GM12865 (cell line): ENCODE measurements around the gene BEAN1.

Experiments
- DNase-seq: peaks from one replicate; pipeline ENCODE4 v3.0.0; 2010; ENCODE audit warnings: low read depth
- H3K4me3 ChIP-seq: 2 replicates; pipeline ENCODE4 v1.5.1; 2011; ENCODE audit warnings: mild to moderate bottlenecking, low read depth, low read length, control low read depth
- CTCF ChIP-seq: IDR thresholded peaks from 2 replicates; pipeline ENCODE4 v1.5.1; 2011; ENCODE audit warnings: low read length, control low read depth, low read depth, inconsistent platforms; ENCODE audit not compliant: insufficient read depth; ENCODE audit errors: missing control alignments

The BEAN1 gene

GRCh38 chr16:66427036-66427860 is at the start of gene BEAN1:
Gene BEAN1 (plus strand): TSS chr16:66427295. CDS start chr16:66437677, 10,382 bp downstream.
- no peak for DNase-seq
- H3K4me3 ChIP-seq: no peak within 1 kb of the TSS

DNA sequence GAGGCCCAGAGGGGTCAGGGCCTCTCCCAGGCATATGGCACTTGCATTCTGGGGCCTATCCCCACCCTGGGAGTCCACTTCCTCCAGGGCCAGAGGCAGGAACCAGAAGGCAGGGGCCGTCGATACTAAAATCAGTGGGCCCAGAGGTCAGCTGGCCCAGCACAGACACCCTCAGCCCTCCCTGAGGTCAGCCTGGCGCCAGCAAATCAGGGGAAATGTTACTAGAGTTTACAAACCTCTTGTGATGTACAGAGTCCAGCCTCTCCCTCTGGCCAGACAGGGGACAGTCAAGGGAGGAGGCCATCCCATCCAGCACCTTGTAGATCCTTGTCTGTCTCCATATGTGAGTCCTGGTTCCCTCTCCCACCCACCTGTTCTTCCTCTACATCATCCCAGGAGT is 49.8 kb upstream of the BEAN1 start:
- H3K4me3 ChIP-seq: no peak overlapping the region
- no peak for DNase-seq
- TF ChIP-seq CTCF: no peak

More at GRCh38 chr16:66427036-66427860, at the start of gene BEAN1:
- TF ChIP-seq CTCF: no peak

DNA sequence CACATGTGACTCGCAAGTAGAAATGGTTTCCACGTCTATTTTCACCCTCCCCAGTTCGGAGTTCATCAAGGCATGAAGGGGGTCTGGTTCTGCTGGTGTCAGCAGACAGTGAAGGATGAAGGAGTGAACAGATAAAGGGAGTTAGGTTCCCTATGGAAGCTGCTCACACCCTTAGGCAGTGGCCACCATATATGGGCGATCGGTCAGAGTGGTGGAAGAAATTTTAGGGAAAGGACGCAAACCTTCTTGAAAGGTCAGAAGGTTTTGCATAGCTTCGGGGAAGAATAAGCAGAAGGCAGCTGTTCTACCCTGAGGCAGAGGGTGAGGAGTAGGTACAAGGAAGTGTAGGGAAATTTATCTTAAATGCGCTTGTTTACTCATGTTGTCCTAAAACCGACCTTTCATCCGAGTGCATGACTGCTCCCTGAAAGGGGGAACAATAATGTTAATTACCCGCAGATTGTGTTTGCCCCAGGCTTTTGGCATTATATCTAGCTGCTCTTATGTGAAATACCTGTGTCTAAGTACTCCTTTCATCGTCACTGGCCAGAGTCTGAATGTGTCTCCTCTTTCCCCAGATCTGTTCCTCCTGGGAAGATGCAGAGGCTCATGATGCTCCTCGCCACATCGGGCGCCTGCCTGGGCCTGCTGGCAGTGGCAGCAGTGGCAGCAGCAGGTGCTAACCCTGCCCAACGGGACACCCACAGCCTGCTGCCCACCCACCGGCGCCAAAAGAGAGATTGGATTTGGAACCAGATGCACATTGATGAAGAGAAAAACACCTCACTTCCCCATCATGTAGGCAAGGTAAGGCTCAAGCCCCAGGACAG is 48.1 kb upstream of the BEAN1 start:
- H3K4me3 ChIP-seq: no peak overlapping the region
- no peak for TF ChIP-seq CTCF
- DNase-seq: no peak

GRCh38 chr16:66379571-66379941 is 47.5 kb upstream of the BEAN1 start:
- H3K4me3 ChIP-seq: no peak overlapping the region
- TF ChIP-seq CTCF: no peak
- no peak for DNase-seq

GRCh38 chr16:66380421-66380820 is 46.7 kb upstream of the BEAN1 start:
- no peak for TF ChIP-seq CTCF
- no peak overlapping the region for H3K4me3 ChIP-seq
- no peak for DNase-seq

DNA sequence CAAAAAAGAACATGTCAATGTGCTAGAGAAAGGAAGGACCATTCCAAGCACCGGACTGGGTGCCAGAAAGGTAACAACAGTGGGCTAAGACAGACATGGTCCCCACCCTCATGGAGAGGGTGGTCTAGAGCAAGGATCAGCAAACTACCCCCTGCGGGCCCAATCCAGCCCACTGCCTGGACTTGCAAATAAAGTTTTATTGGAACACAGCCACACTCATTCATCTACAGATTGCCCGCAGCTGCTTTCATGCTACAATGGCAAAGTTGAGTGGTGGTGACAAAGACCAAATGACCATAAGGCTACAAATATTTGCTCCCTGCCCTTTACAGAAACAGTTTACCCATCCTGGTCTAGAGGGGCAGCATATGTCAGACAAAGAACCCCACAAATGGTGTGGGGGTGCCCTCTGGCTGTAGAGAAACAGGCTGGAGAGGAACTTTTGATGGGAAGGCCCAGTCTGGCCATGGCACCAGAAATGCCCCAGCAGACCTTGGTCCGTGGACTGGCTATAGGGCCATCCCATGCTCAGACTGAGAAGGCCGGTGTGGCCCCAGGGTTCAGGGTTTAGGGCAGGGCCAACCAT is 45.4 kb upstream of the BEAN1 start:
- no peak for TF ChIP-seq CTCF
- DNase-seq: no peak
- H3K4me3 ChIP-seq: no peak overlapping the region
